Measurements from ENCODE around the gene ALG12.

Gene ALG12

GRCh38 chr22:49958931-49959781 lies 40.9 kb upstream of the ALG12 start:
- in situ Hi-C loops (cut with HindIII; ENCODE audit: low pct_ligation_motif_present, low sequenced_read_pairs), result no loop called here
- TF ChIP-seq CTCF (IDR thresholded peaks at IDR 0.05; ENCODE audit: low read depth, low read length, missing control alignments), result no peak
- Histone ChIP-seq H3K36me3 (replicated peaks) (peaks cover 16% of the 10 kb centered on the region), H3K4me3 (ENCODE audit: low read depth, low read length) (no peak overlapping the region), H3K27ac (no peak overlapping the region), H3K27me3 (replicated peaks) (no peaks in the 10 kb centered on the region)
- DNase-seq, result peak; percentile 11

GRCh38 chr22:49958366-49958921 lies 40.2 kb upstream of the ALG12 start:
- no peak overlapping the region for H3K4me3 ChIP-seq (ENCODE audit: low read depth, low read length)
- no peak overlapping the region for H3K27ac ChIP-seq
- H3K36me3 ChIP-seq (replicated peaks), result peaks cover 14% of the 10 kb centered on the region
- H3K27me3 ChIP-seq (replicated peaks), result no peaks in the 10 kb centered on the region
- in situ Hi-C loops (cut with HindIII; ENCODE audit: low pct_ligation_motif_present, low sequenced_read_pairs), result no loop called here
- no peak for DNase-seq
- TF ChIP-seq CTCF (IDR thresholded peaks at IDR 0.05; ENCODE audit: low read depth, low read length, missing control alignments), result no peak

GRCh38 chr22:49957826-49958365 lies 39.7 kb upstream of the ALG12 start:
- no peak for DNase-seq
- H3K4me3 ChIP-seq (ENCODE audit: low read depth, low read length), result no peak overlapping the region
- in situ Hi-C loops (cut with HindIII; ENCODE audit: low pct_ligation_motif_present, low sequenced_read_pairs), result no loop called here
- peaks cover 9% of the 10 kb centered on the region for H3K36me3 ChIP-seq (replicated peaks)
- no peaks in the 10 kb centered on the region for H3K27me3 ChIP-seq (replicated peaks)
- H3K27ac ChIP-seq, result no peak overlapping the region
- TF ChIP-seq CTCF (IDR thresholded peaks at IDR 0.05; ENCODE audit: low read depth, low read length, missing control alignments), result no peak

- Histone ChIP-seq H3K36me3 (replicated peaks) (peaks cover 4% of the 10 kb centered on the region), H3K4me3 (ENCODE audit: low read depth, low read length) (no peak overlapping the region), H3K27ac (no peak overlapping the region), H3K27me3 (replicated peaks) (no peaks in the 10 kb centered on the region)
- in situ Hi-C loops (cut with HindIII; ENCODE audit: low pct_ligation_motif_present, low sequenced_read_pairs), result no loop called here
- no peak for TF ChIP-seq CTCF (IDR thresholded peaks at IDR 0.05; ENCODE audit: low read depth, low read length, missing control alignments)
- DNase-seq, result no peak
Observed at GRCh38 chr22:49956914-49957825, 38.9 kb upstream of the ALG12 start.

- in situ Hi-C loops (cut with HindIII; ENCODE audit: low pct_ligation_motif_present, low sequenced_read_pairs), result no loop called here
- DNase-seq, result no peak
- no peak for TF ChIP-seq CTCF (IDR thresholded peaks at IDR 0.05; ENCODE audit: low read depth, low read length, missing control alignments)
Observed at GRCh38 chr22:49956418-49956770, 38.2 kb upstream of the ALG12 start.

More at GRCh38 chr22:49956418-49956770, 38.2 kb upstream of the ALG12 start:
- Histone ChIP-seq H3K27me3 (replicated peaks) (no peaks in the 10 kb centered on the region), H3K27ac (no peak overlapping the region), H3K4me3 (ENCODE audit: low read depth, low read length) (no peak overlapping the region), H3K36me3 (replicated peaks) (no peaks in the 10 kb centered on the region)
